Stimulated activated CD4-positive, alpha-beta T cell treated with anti-CD3 and anti-CD28 coated beads, TNF-alpha, amount 100 ng/mL, for 4 hours (primary cell): ENCODE data around the gene ALS2CL.
A peak's percentile ranks its signal among the peaks of the same experiment; 100 is the strongest.

Experiments
- DNase-seq, 3 experiments: peaks; one replicate each; pipeline ENCODE4 v3.0.0-alpha.2; 2020; ENCODE audit warnings: low read depth in 3 of 3

Gene ALS2CL

GRCh38 chr3:46632792-46633191 is 60.7 kb downstream of the ALS2CL start:
- DNase-seq = no peak

- DNase-seq = peak; percentile 46 to 61 (median 54)
Measured at GRCh38 chr3:46629551-46630517, 63.6 kb downstream of the ALS2CL start.

GRCh38 chr3:46628901-46629369 is 64.5 kb downstream of the ALS2CL start:
- DNase-seq = no peak

GRCh38 chr3:46627078-46627477 is 66.4 kb downstream of the ALS2CL start:
- DNase-seq = no peak

GRCh38 chr3:46626039-46626438 is 67.4 kb downstream of the ALS2CL start:
- DNase-seq = no peak

GRCh38 chr3:46624975-46625490 is 68.4 kb downstream of the ALS2CL start:
- no peak for DNase-seq

GRCh38 chr3:46624533-46624932 is 68.9 kb downstream of the ALS2CL start:
- no peak for DNase-seq

- DNase-seq = no peak
Measured at GRCh38 chr3:46619845-46620778, 73.4 kb downstream of the ALS2CL start.
